Naive B cell (primary cell): ENCODE data around the gene SPNS2. TPM values are rescaled to one million over a fixed set of nuclear protein-coding genes. Genes with fewer than 3 reads are reported as not detected.

Experiments
- ATAC-seq, 2 donors: fragments of 150-1000 bp; cut with Tn5 transposase; 2 replicates each; pipeline ENCODE4 v1.10.0; 2021; ENCODE audit warnings: low read depth in 2 of 2, mild to moderate bottlenecking in 2 of 2, moderate library complexity in 2 of 2
- DNase-seq: peaks from one replicate; pipeline ENCODE4 v3.0.0; 2022
- H3K27ac Mint-ChIP-seq, 6 donors: one replicate each; pipeline ENCODE4 v1.8.0; 2020 to 2022; ENCODE audit warnings: mild to moderate bottlenecking in 6 of 6, mixed read lengths in 6 of 6, moderate library complexity in 5 of 6, inconsistent platforms in 2 of 6
- H3K27me3 Mint-ChIP-seq, 3 donors: one replicate each; pipeline ENCODE4 v1.8.0; 2021 to 2022; ENCODE audit warnings: mixed read lengths in 3 of 3, mild to moderate bottlenecking in 1 of 3
- H3K36me3 Mint-ChIP-seq, 2 donors: one replicate each; pipeline ENCODE4 v1.8.0; 2020 to 2022; ENCODE audit warnings: mixed read lengths in 2 of 2, inconsistent platforms in 1 of 2, mild to moderate bottlenecking in 1 of 2
- H3K4me1 Mint-ChIP-seq, 3 donors: one replicate each; pipeline ENCODE4 v1.8.0; 2020 to 2022; ENCODE audit warnings: mixed read lengths in 3 of 3, inconsistent platforms in 1 of 3, mild to moderate bottlenecking in 1 of 3, moderate library complexity in 1 of 3
- H3K4me3 Mint-ChIP-seq, 8 donors: one replicate each; pipeline ENCODE4 v1.8.0; 2020 to 2022; ENCODE audit warnings: mild to moderate bottlenecking in 8 of 8, mixed read lengths in 8 of 8, moderate library complexity in 8 of 8, inconsistent platforms in 2 of 8
- H3K9me3 Mint-ChIP-seq, 7 donors: one replicate each; pipeline ENCODE4 v1.8.0; 2020 to 2022; ENCODE audit warnings: mixed read lengths in 7 of 7, mild to moderate bottlenecking in 5 of 7, inconsistent platforms in 2 of 7, moderate library complexity in 1 of 7
- polyA plus RNA-seq, 6 donors: library from polyadenylated mRNA; unstranded; fragments of 300-500 nt; fragmentation: Illumina TruSeq; gene quantifications; one replicate each; pipeline ENCODE4 v1.2.3, GENCODE V29; 2021; ENCODE audit warnings: low read depth in 6 of 6

SPNS2 gene
- polyA plus RNA-seq, 6 donors from 2014 or later: 0.23 TPM; not detected in 5

GRCh38 chr17:4485676-4486646 is 12.7 kb upstream of the SPNS2 start:
- H3K4me1 Mint-ChIP-seq: peaks cover 25 to 40% (median 31%) of the 10 kb centered on the region in 3 donors
- ATAC-seq: peak; percentile 57 to 63
- peaks cover 0 to 4% (median 0%) of the 10 kb centered on the region in 3 donors for H3K27me3 Mint-ChIP-seq
- peak overlapping the region; percentile 74 to 90 (median 85) for H3K4me3 Mint-ChIP-seq
- peak overlapping the region in 4 of 6 donors; percentile 30 to 87 (median 70) for H3K27ac Mint-ChIP-seq
- H3K36me3 Mint-ChIP-seq: no peaks in the 10 kb centered on the region
- no peak for DNase-seq
- H3K9me3 Mint-ChIP-seq: no peaks in the 10 kb centered on the region

GRCh38 chr17:4487296-4487695 is 11.4 kb upstream of the SPNS2 start:
- no peak for DNase-seq
- Mint-ChIP-seq H3K4me1 (peaks cover 25 to 43% (median 26%) of the 10 kb centered on the region in 3 donors), H3K36me3 (no peaks in the 10 kb centered on the region), H3K9me3 (no peaks in the 10 kb centered on the region), H3K27ac (no peak overlapping the region), H3K27me3 (peaks cover 0 to 4% (median under 1%) of the 10 kb centered on the region in 3 donors), H3K4me3 (peak overlapping the region in 2 of 8 donors; percentile 31 to 66)
- no peak for ATAC-seq

DNA sequence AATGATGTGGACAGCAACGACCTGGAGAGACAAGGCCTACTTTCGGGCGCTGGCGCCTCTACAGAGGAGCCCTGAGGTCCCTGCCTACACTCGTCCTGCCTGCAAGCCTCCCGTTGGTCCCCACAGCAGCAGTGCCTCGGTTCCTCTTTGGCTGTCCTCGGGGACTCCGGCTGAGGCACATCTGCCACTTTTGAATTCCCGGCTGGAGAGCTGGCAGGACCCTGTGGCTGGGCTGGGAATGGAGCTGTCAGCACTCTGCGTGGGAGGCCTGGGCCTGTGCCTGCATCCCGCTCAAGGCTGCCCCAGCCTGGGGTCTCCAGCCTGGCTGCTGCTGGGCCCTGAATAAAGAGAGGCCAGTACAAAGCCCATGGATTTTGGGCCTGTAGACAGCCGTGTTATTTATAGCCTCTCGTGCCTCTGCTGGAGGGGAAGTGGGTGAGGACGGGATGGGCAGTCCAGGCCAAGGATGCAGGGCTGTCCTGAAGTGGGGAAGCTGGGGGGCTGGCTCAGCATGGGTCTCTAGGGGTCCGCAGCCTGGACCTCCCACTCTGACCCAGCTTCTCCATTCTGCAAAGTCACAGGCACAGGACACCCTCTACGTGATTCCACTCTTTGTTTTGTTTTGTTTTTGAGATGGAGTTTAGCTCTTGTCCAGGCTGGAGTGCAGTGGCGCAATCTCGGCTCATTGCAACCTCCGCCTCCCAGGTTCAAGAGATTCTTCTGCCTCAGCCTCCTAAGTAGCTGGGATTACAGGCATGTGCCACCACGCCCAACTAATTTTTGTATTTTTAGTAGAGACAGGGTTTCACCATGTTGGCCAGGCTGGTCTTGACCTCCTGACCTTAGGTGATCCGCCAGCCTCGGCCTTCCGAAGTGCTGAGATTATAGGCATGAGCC is 10.6 kb upstream of the SPNS2 start:
- H3K4me1 Mint-ChIP-seq: peaks cover 32 to 46% (median 33%) of the 10 kb centered on the region in 3 donors
- no peak overlapping the region for H3K27ac Mint-ChIP-seq
- H3K27me3 Mint-ChIP-seq: peaks cover 4 to 8% (median 6%) of the 10 kb centered on the region in 3 donors
- no peak overlapping the region for H3K4me3 Mint-ChIP-seq
- no peaks in the 10 kb centered on the region for H3K36me3 Mint-ChIP-seq
- DNase-seq: no peak
- peaks cover 0 to 3% (median 0%) of the 10 kb centered on the region in 7 donors for H3K9me3 Mint-ChIP-seq
- no peak for ATAC-seq

DNA sequence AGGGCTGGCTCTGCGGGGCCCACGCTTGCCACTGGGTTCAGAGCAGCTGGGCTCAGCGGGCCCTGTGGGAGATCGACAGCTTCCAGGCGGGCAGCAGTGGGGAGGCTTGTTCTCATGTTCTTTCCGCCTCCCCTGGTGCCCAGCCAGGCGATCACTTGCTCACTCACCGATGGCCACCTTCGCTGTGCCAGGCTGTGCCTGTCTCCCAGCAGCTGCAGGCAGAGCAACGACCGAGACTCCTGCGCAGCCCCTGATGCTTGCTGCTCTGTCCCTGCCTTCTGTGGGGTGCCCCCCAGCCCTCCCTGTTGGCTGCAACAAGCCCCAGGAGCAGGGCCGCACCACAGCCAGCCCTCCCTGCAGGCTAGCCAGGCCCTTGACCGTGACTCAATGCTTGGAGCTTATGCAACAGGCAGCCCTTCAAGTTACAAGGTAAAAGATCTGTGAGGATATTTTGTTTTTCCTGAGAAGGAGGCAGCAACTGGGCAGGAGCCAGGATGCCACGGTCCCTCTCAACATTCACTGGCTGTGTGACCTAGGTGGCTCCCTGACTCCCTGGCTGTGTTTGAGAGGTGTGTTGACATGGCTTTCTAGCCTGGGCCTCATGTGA is 9.6 kb upstream of the SPNS2 start:
- no peak overlapping the region for H3K27ac Mint-ChIP-seq
- H3K4me1 Mint-ChIP-seq: peaks cover 33 to 44% (median 37%) of the 10 kb centered on the region in 3 donors
- H3K9me3 Mint-ChIP-seq: peaks cover 0 to 3% (median 0%) of the 10 kb centered on the region in 7 donors
- peaks cover 0 to 13% (median 12%) of the 10 kb centered on the region in 3 donors for H3K27me3 Mint-ChIP-seq
- no peak overlapping the region for H3K4me3 Mint-ChIP-seq
- DNase-seq: no peak
- no peak for ATAC-seq
- H3K36me3 Mint-ChIP-seq: no peaks in the 10 kb centered on the region

GRCh38 chr17:4490109-4490591 is 8.5 kb upstream of the SPNS2 start:
- no peak for ATAC-seq
- peaks cover 0 to 17% (median 13%) of the 10 kb centered on the region in 3 donors for H3K27me3 Mint-ChIP-seq
- H3K36me3 Mint-ChIP-seq: no peaks in the 10 kb centered on the region
- peaks cover 28 to 38% (median 34%) of the 10 kb centered on the region in 3 donors for H3K4me1 Mint-ChIP-seq
- peak overlapping the region in 1 of 6 donors; percentile 77 for H3K27ac Mint-ChIP-seq
- no peak for DNase-seq
- no peak overlapping the region for H3K4me3 Mint-ChIP-seq
- peaks cover 0 to 3% (median 0%) of the 10 kb centered on the region in 7 donors for H3K9me3 Mint-ChIP-seq

- Mint-ChIP-seq H3K36me3 (no peaks in the 10 kb centered on the region), H3K4me3 (no peak overlapping the region), H3K27me3 (peaks cover 0 to 17% (median 13%) of the 10 kb centered on the region in 3 donors), H3K27ac (no peak overlapping the region), H3K9me3 (peaks cover 0 to 3% (median 0%) of the 10 kb centered on the region in 7 donors), H3K4me1 (peaks cover 27 to 36% (median 32%) of the 10 kb centered on the region in 3 donors)
- DNase-seq (no peak), ATAC-seq (no peak)
These were observed 8.0 kb upstream of the SPNS2 start for GRCh38 chr17:4490637-4491061.

DNA sequence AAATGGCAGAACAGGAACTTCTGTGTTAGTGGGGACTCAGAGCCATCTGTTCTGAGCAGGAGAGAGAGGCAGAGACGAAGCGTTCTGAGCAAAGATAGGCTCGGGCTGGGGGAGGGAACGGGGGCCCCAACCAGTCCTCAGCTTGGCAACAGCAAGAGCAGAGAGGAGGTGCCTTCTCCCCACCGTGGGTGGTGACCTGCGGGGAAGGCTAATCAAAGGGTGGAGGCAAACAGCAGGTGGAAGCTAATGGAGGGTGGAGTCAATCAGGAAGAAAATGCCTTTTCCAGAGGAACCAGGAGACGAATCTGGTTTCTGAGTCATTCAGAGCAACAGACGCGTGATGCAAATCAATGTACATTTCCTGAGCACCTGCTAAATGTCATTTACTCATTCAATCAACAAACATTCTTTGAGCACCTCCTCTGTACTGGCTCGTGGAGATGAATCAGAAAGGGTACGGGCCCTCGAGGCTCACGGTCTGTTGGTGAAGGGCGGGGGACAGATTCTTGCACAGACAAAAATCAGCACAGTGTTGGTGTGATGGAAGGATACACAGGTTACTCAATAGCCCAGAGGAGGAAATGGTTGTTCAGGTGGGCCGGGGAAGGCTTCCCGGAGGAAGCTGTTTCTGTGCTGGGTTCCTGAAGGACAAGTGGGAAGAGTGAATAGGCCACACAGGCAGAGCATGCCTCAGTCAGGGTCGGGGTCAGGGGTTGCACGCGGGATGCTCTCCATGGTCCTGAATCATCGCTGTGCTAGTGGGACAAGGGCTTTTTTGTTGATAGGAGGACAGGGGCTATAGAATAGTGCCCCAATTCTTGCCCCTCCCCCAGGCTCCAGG is 5.7 kb upstream of the SPNS2 start:
- peaks cover 0 to 17% (median 13%) of the 10 kb centered on the region in 3 donors for H3K27me3 Mint-ChIP-seq
- peaks cover 0 to 3% (median 0%) of the 10 kb centered on the region in 7 donors for H3K9me3 Mint-ChIP-seq
- no peak for ATAC-seq
- no peak for DNase-seq
- H3K4me3 Mint-ChIP-seq: peak overlapping the region in 3 of 8 donors; percentile 7 to 67 (median 54)
- H3K36me3 Mint-ChIP-seq: no peaks in the 10 kb centered on the region
- peak overlapping the region in 1 of 6 donors; percentile 50 for H3K27ac Mint-ChIP-seq
- H3K4me1 Mint-ChIP-seq: peaks cover 17 to 27% (median 26%) of the 10 kb centered on the region in 3 donors

GRCh38 chr17:4497101-4497824 is 1.4 kb upstream of the SPNS2 start:
- H3K4me3 Mint-ChIP-seq: peak overlapping the region in 6 of 8 donors; percentile 32 to 77 (median 64)
- H3K4me1 Mint-ChIP-seq: peaks cover 24 to 43% (median 34%) of the 10 kb centered on the region in 3 donors
- no peak for DNase-seq
- peaks cover 26 to 46% (median 40%) of the 10 kb centered on the region in 3 donors for H3K27me3 Mint-ChIP-seq
- H3K9me3 Mint-ChIP-seq: peaks cover 0 to 3% (median 0%) of the 10 kb centered on the region in 7 donors
- no peaks in the 10 kb centered on the region for H3K36me3 Mint-ChIP-seq
- H3K27ac Mint-ChIP-seq: peak overlapping the region in 3 of 6 donors; percentile 33 to 68 (median 64)
- peak; percentile 12 to 33 for ATAC-seq

- peak overlapping the region; percentile 70 to 91 (median 84) for H3K4me3 Mint-ChIP-seq
- DNase-seq (peak; percentile 12), ATAC-seq (peak in 1 of 2 donors; percentile 13)
These were observed 930 bp downstream of the SPNS2 start for GRCh38 chr17:4499431-4500190.

GRCh38 chr17:4500191-4500571 is 1.5 kb downstream of the SPNS2 start:
- Mint-ChIP-seq H3K4me1 (peaks cover 12 to 32% (median 23%) of the 10 kb centered on the region in 3 donors), H3K27ac (peak overlapping the region in 1 of 6 donors; percentile 37), H3K9me3 (peaks cover 0 to under 1% (median 0%) of the 10 kb centered on the region in 7 donors), H3K4me3 (peak overlapping the region; percentile 56 to 91 (median 83)), H3K27me3 (peaks cover 37 to 57% (median 57%) of the 10 kb centered on the region in 3 donors), H3K36me3 (no peaks in the 10 kb centered on the region)
- no peak for ATAC-seq
- DNase-seq: no peak

More at GRCh38 chr17:4499431-4500190, 930 bp downstream of the SPNS2 start:
- Mint-ChIP-seq H3K4me1 (peaks cover 12 to 32% (median 23%) of the 10 kb centered on the region in 3 donors), H3K36me3 (no peaks in the 10 kb centered on the region), H3K27ac (peak overlapping the region in 2 of 6 donors; percentile 43 to 52), H3K27me3 (peaks cover 37 to 53% (median 51%) of the 10 kb centered on the region in 3 donors), H3K9me3 (peaks cover 0 to 3% (median 0%) of the 10 kb centered on the region in 7 donors)
